H1 (cell line): ENCODE results near the gene RTN4IP1. TPM values are rescaled to one million over a fixed set of nuclear protein-coding genes. Genes with fewer than 3 reads are reported as not detected.

Source experiments
- CTCF ChIA-PET: fragments of 300-600 bp; sonication (Branson Sonifier 250); formaldehyde crosslinking; loops from one replicate; lab custom pipeline; 2021; ENCODE audit not compliant: partially characterized antibody; lab: Charles Lee
- POLR2A ChIA-PET: fragments of 300-600 bp; sonication (Branson Sonifier 250); formaldehyde crosslinking; loops from one replicate; lab custom pipeline; 2021; ENCODE audit warnings: inconsistent platforms; ENCODE audit not compliant: partially characterized antibody; lab: Charles Lee
- DNase-seq, 2 experiments: peaks; one replicate each; pipeline versions ENCODE4 v3.0.0 to v3.0.0-alpha.2; 2010 to 2022; ENCODE audit warnings: low spot score in 2 of 2, low read depth in 1 of 2, mixed read lengths in 1 of 2
- FAIRE-seq: peaks from 2 replicates; lab custom pipeline; 2011; peaks lifted over from hg19 to GRCh38; lab: Jason Lieb, UNC
- H2AFZ ChIP-seq: 2 replicates; pipeline ENCODE4 v1.8.1; 2012; ENCODE audit warnings: low read length, inconsistent platforms
- H2AK5ac ChIP-seq: 2 replicates; pipeline ENCODE4 v1.6.1; 2013; ENCODE audit warnings: low read depth, low read length
- H2BK120ac ChIP-seq: replicated peaks from 2 replicates; pipeline ENCODE3; 2013; ENCODE audit warnings: low read depth, low read length, inconsistent platforms
- H2BK12ac ChIP-seq: 2 replicates; pipeline ENCODE4 v1.6.1; 2013; ENCODE audit warnings: low read depth, low read length
- H2BK15ac ChIP-seq: 2 replicates; pipeline ENCODE4 v1.6.1; 2013; ENCODE audit warnings: low read length
- H2BK20ac ChIP-seq: 2 replicates; pipeline ENCODE4 v1.6.1; 2013; ENCODE audit warnings: low read length
- H2BK5ac ChIP-seq: 2 replicates; pipeline ENCODE4 v1.6.1; 2013; ENCODE audit warnings: low read depth, low read length
- H3K14ac ChIP-seq: 2 replicates; pipeline ENCODE4 v1.6.1; 2013; ENCODE audit warnings: inconsistent platforms; ENCODE audit not compliant: insufficient read length
- H3K18ac ChIP-seq: 2 replicates; pipeline ENCODE4 v1.6.1; 2013; ENCODE audit warnings: low read length; ENCODE audit errors: extremely low read depth
- H3K23ac ChIP-seq: 2 replicates; pipeline ENCODE4 v1.6.1; 2013; ENCODE audit warnings: inconsistent platforms; ENCODE audit not compliant: insufficient read length
- H3K23me2 ChIP-seq: 2 replicates; pipeline ENCODE4 v1.6.1; 2013; ENCODE audit warnings: low read depth, low read length
- H3K27ac ChIP-seq: 2 replicates; pipeline ENCODE4 v1.6.1; 2011; ENCODE audit warnings: low read depth, low read length, inconsistent platforms
- H3K27me3 ChIP-seq, 4 experiments: replicated peaks in 1 of 4; 1 replicate in 1 of 4; 2 replicates in 3 of 4; pipeline versions ENCODE4 v1.6.1 to v1.8.1; 2011 to 2013; ENCODE audit warnings: low read length in 3 of 4, mild to moderate bottlenecking in 3 of 4, inconsistent platforms in 2 of 4, mixed read lengths in 2 of 4, moderate library complexity in 1 of 4; ENCODE audit not compliant: control insufficient read depth in 3 of 4, insufficient read depth in 3 of 4; ENCODE audit errors: extremely low read depth in 1 of 4
- H3K36me3 ChIP-seq, 4 experiments: 2 replicates each; pipeline versions ENCODE4 v1.6.1 to v1.8.1; 2011 to 2013; ENCODE audit warnings: mild to moderate bottlenecking in 4 of 4, low read length in 3 of 4, moderate library complexity in 2 of 4, control low read depth in 1 of 4, inconsistent platforms in 1 of 4; ENCODE audit not compliant: insufficient read depth in 4 of 4, control insufficient read depth in 2 of 4
- H3K4ac ChIP-seq: replicated peaks from 2 replicates; pipeline ENCODE3; 2013; ENCODE audit warnings: low read length, low read depth, mixed read lengths, inconsistent platforms; ENCODE audit not compliant: insufficient read length
- H3K4me1 ChIP-seq, 4 experiments: replicated peaks in 1 of 4; 1 replicate in 1 of 4; 2 replicates in 3 of 4; pipeline versions ENCODE4 v1.6.1 to v1.8.1; 2011 to 2013; ENCODE audit warnings: low read length in 3 of 4, inconsistent platforms in 2 of 4, mixed read lengths in 1 of 4; ENCODE audit not compliant: insufficient read depth in 4 of 4, control insufficient read depth in 3 of 4
- H3K4me2 ChIP-seq, 2 experiments: 2 replicates each; pipeline versions ENCODE4 v1.6.1 to v1.8.1; 2011 to 2013; ENCODE audit warnings: low read depth in 2 of 2, low read length in 2 of 2, control low read depth in 1 of 2, inconsistent platforms in 1 of 2, mild to moderate bottlenecking in 1 of 2; ENCODE audit not compliant: insufficient read depth in 1 of 2
- H3K4me3 ChIP-seq, 4 experiments: fragments of 200-600, 300-600 bp in 1 of 4; sonication (generic), shearing (Covaris generic), sonication (Bioruptor Twin) in 1 of 4; 2 replicates each; pipeline versions ENCODE4 v1.5.1 to v1.8.1; 2011 to 2016; ENCODE audit warnings: low read length in 4 of 4, low read depth in 3 of 4, control low read depth in 2 of 4, inconsistent platforms in 2 of 4, mild to moderate bottlenecking in 2 of 4, mixed read lengths in 1 of 4, moderate library complexity in 1 of 4; ENCODE audit not compliant: insufficient read depth in 2 of 4; ENCODE audit errors: extremely low read depth in 1 of 4
- H3K56ac ChIP-seq: replicated peaks from 2 replicates; pipeline ENCODE3; 2013; ENCODE audit warnings: low read depth, mild to moderate bottlenecking, mixed read lengths, low read length, inconsistent platforms; ENCODE audit not compliant: insufficient read length
- H3K79me1 ChIP-seq: 2 replicates; pipeline ENCODE4 v1.6.1; 2013; ENCODE audit warnings: low read depth, low read length, control low read depth
- H3K79me2 ChIP-seq, 2 experiments: 2 replicates each; pipeline versions ENCODE4 v1.6.1 to v1.8.1; 2012 to 2013; ENCODE audit warnings: low read length in 2 of 2, mild to moderate bottlenecking in 2 of 2, inconsistent platforms in 1 of 2; ENCODE audit not compliant: insufficient read depth in 2 of 2, control insufficient read depth in 1 of 2
- H3K9ac ChIP-seq, 4 experiments: replicated peaks in 1 of 4; 1 replicate in 1 of 4; 2 replicates in 3 of 4; pipeline versions ENCODE4 v1.6.1 to v1.8.1; 2011 to 2013; ENCODE audit warnings: low read depth in 3 of 4, low read length in 3 of 4, control low read depth in 2 of 4, mild to moderate bottlenecking in 2 of 4, moderate library complexity in 2 of 4, inconsistent platforms in 1 of 4; ENCODE audit errors: extremely low read depth in 1 of 4
- H3K9me3 ChIP-seq, 2 experiments: 2 replicates each; pipeline versions ENCODE4 v1.6.1 to v1.8.1; 2012 to 2013; ENCODE audit warnings: mild to moderate bottlenecking in 2 of 2, moderate library complexity in 2 of 2, control low read depth in 1 of 2, inconsistent platforms in 1 of 2, low read depth in 1 of 2, low read length in 1 of 2, mixed read lengths in 1 of 2; ENCODE audit not compliant: insufficient read depth in 2 of 2
- H4K20me1 ChIP-seq, 2 experiments: replicated peaks in 1 of 2; 2 replicates each; pipeline versions ENCODE3 to v1.8.1; 2011 to 2013; ENCODE audit warnings: inconsistent platforms in 2 of 2, low read length in 2 of 2, mild to moderate bottlenecking in 1 of 2; ENCODE audit not compliant: insufficient read depth in 2 of 2, control insufficient read depth in 1 of 2
- H4K5ac ChIP-seq: 2 replicates; pipeline ENCODE4 v1.6.1; 2013; ENCODE audit warnings: low read length, low read depth, mixed read lengths, inconsistent platforms; ENCODE audit not compliant: insufficient read length
- H4K8ac ChIP-seq: 2 replicates; pipeline ENCODE4 v1.8.0; 2013; ENCODE audit warnings: mild to moderate bottlenecking, moderate library complexity, low read length, inconsistent platforms; ENCODE audit not compliant: insufficient read depth; ENCODE audit errors: extremely low read depth
- H4K91ac ChIP-seq: replicated peaks from 2 replicates; pipeline ENCODE3; 2013; ENCODE audit warnings: low read length, mixed read lengths, inconsistent platforms; ENCODE audit not compliant: insufficient read length
- CHD2 ChIP-seq: IDR thresholded peaks from 2 replicates; pipeline ENCODE4 v1.6.1; 2012; ENCODE audit warnings: low read length, improper control_type of control experiment
- CTCF ChIP-seq, 3 experiments: IDR thresholded peaks; 1 replicate in 2 of 3; 2 replicates in 1 of 3; pipeline versions ENCODE4 v1.5.1 to v1.6.1; 2011; ENCODE audit warnings: low read length in 3 of 3, mild to moderate bottlenecking in 3 of 3, inconsistent platforms in 2 of 3, low read depth in 1 of 3, moderate library complexity in 1 of 3; ENCODE audit not compliant: insufficient read depth in 1 of 3; ENCODE audit errors: control extremely low read depth in 1 of 3
- GTF2F1 ChIP-seq: IDR thresholded peaks from 2 replicates; pipeline ENCODE4 v1.6.1; 2012; ENCODE audit warnings: low read depth, low read length, improper control_type of control experiment, borderline replicate concordance
- KDM4A ChIP-seq: IDR thresholded peaks from one replicate; pipeline ENCODE4 v1.7.1; 2012; ENCODE audit warnings: low read depth, mild to moderate bottlenecking, moderate library complexity, low read length, inconsistent platforms; ENCODE audit not compliant: severe bottlenecking
- KDM5A ChIP-seq: fragments of 200-600 bp; IDR thresholded peaks from 2 replicates; pipeline ENCODE4 v1.7.1; 2012; ENCODE audit warnings: mild to moderate bottlenecking, low read length, inconsistent platforms, mixed read lengths
- RBBP5 ChIP-seq: IDR thresholded peaks from 2 replicates; pipeline ENCODE4 v1.7.1; 2012; ENCODE audit warnings: low read depth, mild to moderate bottlenecking, inconsistent platforms, low read length, moderate library complexity, borderline replicate concordance
- RFX5 ChIP-seq: IDR thresholded peaks from 2 replicates; pipeline ENCODE4 v1.6.1; 2011; ENCODE audit warnings: low read depth, low read length, improper control_type of control experiment, borderline replicate concordance
- SIRT6 ChIP-seq: IDR thresholded peaks from one replicate; pipeline ENCODE4 v1.7.1; 2012; ENCODE audit warnings: low read length, inconsistent platforms
- SP4 ChIP-seq: IDR thresholded peaks from 2 replicates; pipeline ENCODE4 v1.6.1; 2012; ENCODE audit warnings: low read length, inconsistent platforms
- TEAD4 ChIP-seq: IDR thresholded peaks from 2 replicates; pipeline ENCODE4 v1.6.1; 2012; ENCODE audit warnings: low read depth, low read length, inconsistent platforms, mixed read lengths
- whole genome bisulfite sequencing, 2 experiments: shearing (Covaris generic) in 1 of 2; methylation state at CpG; one replicate each; pipeline versions ENCODE4 v1.1.6 to v1.1.7; 2013 to 2015; ENCODE audit warnings: low lambda C conversion rate in 2 of 2, mixed read lengths in 2 of 2, inconsistent platforms in 1 of 2, low coverage in 1 of 2, missing lambda C conversion rate in 1 of 2; ENCODE audit not compliant: insufficient replicate concordance in 2 of 2, insufficient coverage in 1 of 2, insufficient read length in 1 of 2; ENCODE audit errors: extremely low coverage in 1 of 2, missing lambda C conversion rate in 1 of 2; 5-methylcytosine and 5-hydroxymethylcytosine counted together
- polyA plus RNA-seq, 7 experiments: library from polyadenylated mRNA; depleted of rRNA in 3 of 7; stranded (reverse) in 5 of 7; unstranded in 2 of 7; fragments of >200 nt in 5 of 7; fragments of 200-250 nt in 2 of 7; gene quantifications; 1 replicate in 5 of 7; 2 replicates in 1 of 7; 4 replicates in 1 of 7; pipeline versions ENCODE4 v1.2.1 to v1.2.3, GENCODE V29; 2011 to 2013; ENCODE audit warnings: missing spikeins in 2 of 7, mixed read lengths in 2 of 7
- total RNA-seq: library from RNA; stranded (reverse); fragmentation: NEBNext Ultra II Directional; extraction: Animal tissue kit (Norgen Biotek cat#: 25700); gene quantifications from 2 replicates; pipeline ENCODE4 v1.2.1, GENCODE V29; 2021

Gene RTN4IP1
- total and polyA plus RNA-seq, 2 of the 8 experiments (the other 6 are each of a cell fraction or from before 2014, with no cell fraction given) = 14.6 to 19.5 TPM

- H3K9ac ChIP-seq = no peak overlapping the region
- H2AK5ac ChIP-seq = no peak overlapping the region
- no peak for FAIRE-seq
- H2BK12ac ChIP-seq = no peak overlapping the region
- no peak overlapping the region for H3K4me3 ChIP-seq
- no peak overlapping the region for H2AFZ ChIP-seq
- ChIA-PET CTCF (interaction anchor here (0.7 to 0.9 kb wide), 3 partner anchors 24 to 90 kb away, joined by 3 to 4 read pairs (median 3); no protein-coding TSS in a partner anchor), POLR2A (no interaction called here)
- no peak overlapping the region for H3K27ac ChIP-seq
- no peaks in the 10 kb centered on the region for H3K23me2 ChIP-seq
- no peak overlapping the region for H3K18ac ChIP-seq
- H2BK120ac ChIP-seq = no peak overlapping the region
- H4K8ac ChIP-seq = no peak overlapping the region
- no peak for DNase-seq
- H3K9me3 ChIP-seq = no peaks in the 10 kb centered on the region
- no peak overlapping the region for H3K14ac ChIP-seq
- no peaks in the 10 kb centered on the region for H3K4me1 ChIP-seq
- no peaks in the 10 kb centered on the region for H3K79me2 ChIP-seq
- H3K36me3 ChIP-seq = no peaks in the 10 kb centered on the region
- no peaks in the 10 kb centered on the region for H4K20me1 ChIP-seq
- H4K91ac ChIP-seq = no peak overlapping the region
- H3K56ac ChIP-seq = no peak overlapping the region
- no peak overlapping the region for H3K4me2 ChIP-seq
- H2BK20ac ChIP-seq = no peak overlapping the region
- H3K4ac ChIP-seq = no peak overlapping the region
- no peak overlapping the region for H4K5ac ChIP-seq
- no peak overlapping the region for H2BK15ac ChIP-seq
- no peak overlapping the region for H2BK5ac ChIP-seq
- H3K79me1 ChIP-seq = no peaks in the 10 kb centered on the region
- no peaks in the 10 kb centered on the region for H3K27me3 ChIP-seq
- H3K23ac ChIP-seq = no peak overlapping the region
- 50% methylated on average over 2 of the region's 2 CpGs; no CpG with 5 or more reads in 1 of the 2 experiments for WGBS, 2 experiments
- TF ChIP-seq CTCF (IDR thresholded peaks at IDR 0.05; ENCODE audit: control extremely low read depth in 1 of 3, insufficient read depth in 1 of 3, low read depth in 1 of 3, low read length in 3 of 3) (no peak), GTF2F1 (no peak), SIRT6 (no peak), RBBP5 (no peak), CHD2 (no peak), SP4 (no peak), KDM4A (no peak), RFX5 (no peak), KDM5A (no peak), TEAD4 (no peak)
- TF ChIP-seq, all 59 proteins: peak for 0
These were observed 94.7 kb downstream of the RTN4IP1 start for GRCh38 chr6:106534564-106534982.
